PC-3 (cell line): ENCODE data around the gene CUTA.

ENCODE experiments used
- CTCF ChIP-seq: fragments of 300-600 bp; sonication (generic); conservative IDR thresholded peaks from 2 replicates; pipeline ENCODE4 v1.5.1; 2017; ENCODE audit warnings: antibody characterized with exemption, low read depth, mild to moderate bottlenecking, low read length
- EZH2 ChIP-seq: fragments of 300-600 bp; sonication (generic); IDR thresholded peaks from one replicate; pipeline ENCODE4 v1.6.1; 2017; ENCODE audit warnings: antibody characterized with exemption, mild to moderate bottlenecking, low read length; ENCODE audit not compliant: unreplicated experiment

- TF ChIP-seq CTCF: no peak
- no peak for TF ChIP-seq EZH2
Measured at GRCh38 chr6:33452496-33452895, 34.6 kb upstream of the CUTA start.
